ENCODE data around the gene WIF1.

The WIF1 gene

GRCh38 chr12:65139389-65139788 lies 18.3 kb upstream of the WIF1 start:
- TF ChIP-seq CTCF (IDR thresholded peaks at IDR 0.05) = no peak

GRCh38 chr12:65133879-65134278 lies 12.8 kb upstream of the WIF1 start:
- no peak for TF ChIP-seq CTCF (IDR thresholded peaks at IDR 0.05)

GRCh38 chr12:65126482-65126881 lies 5.4 kb upstream of the WIF1 start:
- no peak for TF ChIP-seq CTCF (IDR thresholded peaks at IDR 0.05)

- TF ChIP-seq CTCF (IDR thresholded peaks at IDR 0.05) = no peak
Observed at GRCh38 chr12:65125975-65126374, 4.9 kb upstream of the WIF1 start.

- no peak for TF ChIP-seq CTCF (IDR thresholded peaks at IDR 0.05)
Observed at GRCh38 chr12:65125247-65125646, 4.1 kb upstream of the WIF1 start.

GRCh38 chr12:65123435-65124063 lies 2.4 kb upstream of the WIF1 start:
- TF ChIP-seq CTCF (IDR thresholded peaks at IDR 0.05) = peak; percentile 76

- TF ChIP-seq CTCF (IDR thresholded peaks at IDR 0.05) = no peak
Observed at GRCh38 chr12:65122703-65123102, 1.6 kb upstream of the WIF1 start.

GRCh38 chr12:65121956-65122469 lies 908 bp upstream of the WIF1 start:
- TF ChIP-seq CTCF (IDR thresholded peaks at IDR 0.05) = no peak
